ENCODE results near the gene KCNMA1.

GRCh38 chr10:77313066-77313750, 324.4 kb downstream of the KCNMA1 start:
- no peak for TF ChIP-seq CTCF (conservative IDR thresholded peaks at IDR 0.05; ENCODE audit: low read depth, low read length)
- no peak for TF ChIP-seq EZH2phosphoT487 (IDR thresholded peaks at IDR 0.05; ENCODE audit: borderline replicate concordance, low read length)
- TF ChIP-seq EZH2 (IDR thresholded peaks at IDR 0.05; ENCODE audit: low read length, unreplicated experiment) = no peak

Measured in PC-3 (cell line).